K562 (cell line): ENCODE results near the gene FAXC. TPM values are rescaled to one million over a fixed set of nuclear protein-coding genes. Genes with fewer than 3 reads are reported as not detected.

Experiments
- ARID3B ChIP-seq: fragments of 250-450 bp; sonication (Bioruptor Pico); IDR thresholded peaks from 2 replicates; pipeline ENCODE4 v1.4.0; 2020; ENCODE audit warnings: borderline replicate concordance
- BRCA1 ChIP-seq, 2 experiments: fragments of 450-650 bp in 1 of 2; sonication (generic) in 1 of 2; formaldehyde crosslinking in 1 of 2; IDR thresholded peaks; 2 replicates each; pipeline versions ENCODE4 v1.5.0 to v1.6.1; 2017 to 2020; ENCODE audit warnings: mild to moderate bottlenecking in 1 of 2, missing genetic modification reagents in 1 of 2
- RFX1 ChIP-seq: fragments of 450-650 bp; IDR thresholded peaks from 2 replicates; pipeline ENCODE4 v1.6.1; 2016; ENCODE audit warnings: mild to moderate bottlenecking, moderate library complexity
- SMARCA4 ChIP-seq: fragments of 450-650 bp; IDR thresholded peaks from 2 replicates; pipeline ENCODE4 v1.6.1; 2016
- polyA plus RNA-seq, 8 experiments: library from polyadenylated mRNA; depleted of rRNA in 4 of 8; stranded (reverse) in 5 of 8; unstranded in 3 of 8; fragments of >200 nt; fragmentation: Nextera tagmentation in 2 of 8; fragmentation: Illumina TruSeq in 1 of 8; extraction: Ambion mirVana in 2 of 8; extraction: Trizol in 1 of 8; gene quantifications; 2 replicates each; pipeline versions ENCODE4 v1.2.1 to v1.2.3, GENCODE V29; 2011 to 2014; ENCODE audit warnings: inconsistent platforms in 1 of 8, missing spikeins in 1 of 8
- total RNA-seq, 7 experiments: library from RNA; depleted of rRNA in 6 of 7; stranded (reverse); fragments of >200 nt in 6 of 7; fragmentation: Illumina TruSeq in 2 of 7; extraction: Trizol in 2 of 7; gene quantifications; 2 replicates each; pipeline versions ENCODE4 v1.2.1 to v1.2.3, GENCODE V29; 2011 to 2021; ENCODE audit warnings: low replicate concordance in 1 of 7
- TF ChIP-seq, protein P1 (sequence below), 2 experiments: fragments of 450-650 bp in 1 of 2; sonication (generic) in 1 of 2; formaldehyde crosslinking in 1 of 2; IDR thresholded peaks; 2 replicates each; pipeline versions ENCODE4 v1.7.1 to v1.9.0; 2016 to 2022; ENCODE audit warnings: inconsistent platforms in 1 of 2, mild to moderate bottlenecking in 1 of 2, missing genetic modification reagents in 1 of 2

The FAXC gene
- total and polyA plus RNA-seq, 9 of the 15 experiments (the other 6 are each of a cell fraction or from before 2014, with no cell fraction given) = 0.06 to 0.40 (median 0.13) TPM; not detected in 5

GRCh38 chr6:99236010-99236409 is 113.5 kb downstream of the FAXC start (continued):
- TF ChIP-seq, protein P1, sequence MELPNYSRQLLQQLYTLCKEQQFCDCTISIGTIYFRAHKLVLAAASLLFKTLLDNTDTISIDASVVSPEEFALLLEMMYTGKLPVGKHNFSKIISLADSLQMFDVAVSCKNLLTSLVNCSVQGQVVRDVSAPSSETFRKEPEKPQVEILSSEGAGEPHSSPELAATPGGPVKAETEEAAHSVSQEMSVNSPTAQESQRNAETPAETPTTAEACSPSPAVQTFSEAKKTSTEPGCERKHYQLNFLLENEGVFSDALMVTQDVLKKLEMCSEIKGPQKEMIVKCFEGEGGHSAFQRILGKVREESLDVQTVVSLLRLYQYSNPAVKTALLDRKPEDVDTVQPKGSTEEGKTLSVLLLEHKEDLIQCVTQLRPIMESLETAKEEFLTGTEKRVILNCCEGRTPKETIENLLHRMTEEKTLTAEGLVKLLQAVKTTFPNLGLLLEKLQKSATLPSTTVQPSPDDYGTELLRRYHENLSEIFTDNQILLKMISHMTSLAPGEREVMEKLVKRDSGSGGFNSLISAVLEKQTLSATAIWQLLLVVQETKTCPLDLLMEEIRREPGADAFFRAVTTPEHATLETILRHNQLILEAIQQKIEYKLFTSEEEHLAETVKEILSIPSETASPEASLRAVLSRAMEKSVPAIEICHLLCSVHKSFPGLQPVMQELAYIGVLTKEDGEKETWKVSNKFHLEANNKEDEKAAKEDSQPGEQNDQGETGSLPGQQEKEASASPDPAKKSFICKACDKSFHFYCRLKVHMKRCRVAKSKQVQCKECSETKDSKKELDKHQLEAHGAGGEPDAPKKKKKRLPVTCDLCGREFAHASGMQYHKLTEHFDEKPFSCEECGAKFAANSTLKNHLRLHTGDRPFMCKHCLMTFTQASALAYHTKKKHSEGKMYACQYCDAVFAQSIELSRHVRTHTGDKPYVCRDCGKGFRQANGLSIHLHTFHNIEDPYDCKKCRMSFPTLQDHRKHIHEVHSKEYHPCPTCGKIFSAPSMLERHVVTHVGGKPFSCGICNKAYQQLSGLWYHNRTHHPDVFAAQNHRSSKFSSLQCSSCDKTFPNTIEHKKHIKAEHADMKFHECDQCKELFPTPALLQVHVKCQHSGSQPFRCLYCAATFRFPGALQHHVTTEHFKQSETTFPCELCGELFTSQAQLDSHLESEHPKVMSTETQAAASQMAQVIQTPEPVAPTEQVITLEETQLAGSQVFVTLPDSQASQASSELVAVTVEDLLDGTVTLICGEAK (IDR thresholded peaks at IDR 0.05) = no peak
- TF ChIP-seq, protein P1 (CRISPR knock-in tag; IDR thresholded peaks at IDR 0.05) = no peak
- no peak for TF ChIP-seq RFX1
- TF ChIP-seq ARID3B (CRISPR knock-in tag) = no peak
- TF ChIP-seq BRCA1 (IDR thresholded peaks at IDR 0.05) = no peak
- TF ChIP-seq BRCA1 (CRISPR knock-in tag; IDR thresholded peaks at IDR 0.05) = no peak
- TF ChIP-seq SMARCA4 = no peak
